CD4-positive, alpha-beta T cell treated with Interleukin-12 subunit alpha and Interleukin-12 subunit beta, for 1 hour (primary cell): Measurements from ENCODE around the gene UBASH3A.

Experiments
- DNase-seq: peaks from one replicate; pipeline ENCODE4 v3.0.0-alpha.2; 2020

UBASH3A gene

GRCh38 chr21:42495765-42496119, 92.0 kb downstream of the UBASH3A start:
- no peak for DNase-seq

- peak; percentile 100 for DNase-seq
Observed at GRCh38 chr21:42496120-42496838, 92.6 kb downstream of the UBASH3A start, which contains the start of gene RSPH1. Gene RSPH1 (minus strand): TSS chr21:42496224. CDS start chr21:42496186, 38 bp downstream.

- DNase-seq: no peak
Observed at GRCh38 chr21:42496839-42497202, 93.1 kb downstream of the UBASH3A start.
